Epithelial cell of esophagus (primary cell): Measurements from ENCODE around the gene PUS7.

Experiments used
- DNase-seq: peaks from one replicate; pipeline ENCODE4 v3.0.0; 2010; ENCODE audit warnings: low read depth
- H3K4me3 ChIP-seq: 2 replicates; pipeline ENCODE4 v1.5.1; 2011; ENCODE audit warnings: mild to moderate bottlenecking, low read length, control low read depth
- CTCF ChIP-seq: IDR thresholded peaks from 2 replicates; pipeline ENCODE4 v1.5.1; 2011; ENCODE audit warnings: low read depth, mild to moderate bottlenecking, low read length, control low read depth, inconsistent platforms; ENCODE audit not compliant: insufficient read depth; ENCODE audit errors: missing control alignments

Gene PUS7

GRCh38 chr7:105496521-105496920, 25.6 kb downstream of the PUS7 start:
- H3K4me3 ChIP-seq: no peak overlapping the region
- TF ChIP-seq CTCF: no peak
- peak; percentile 30 for DNase-seq

GRCh38 chr7:105493923-105494315, 28.2 kb downstream of the PUS7 start:
- peak; percentile 58 for DNase-seq
- no peak overlapping the region for H3K4me3 ChIP-seq
- no peak for TF ChIP-seq CTCF

GRCh38 chr7:105493196-105493922, 28.7 kb downstream of the PUS7 start:
- TF ChIP-seq CTCF: no peak
- no peak overlapping the region for H3K4me3 ChIP-seq
- no peak for DNase-seq

- peak; percentile 19 for DNase-seq
- TF ChIP-seq CTCF: no peak
- no peak overlapping the region for H3K4me3 ChIP-seq
Observed at GRCh38 chr7:105489409-105489808, 32.7 kb downstream of the PUS7 start.

- no peak overlapping the region for H3K4me3 ChIP-seq
- peak; percentile 55 for TF ChIP-seq CTCF
- DNase-seq: peak; percentile 75
Observed at GRCh38 chr7:105487579-105488571, 34.2 kb downstream of the PUS7 start.

- DNase-seq: no peak
- no peak for TF ChIP-seq CTCF
- H3K4me3 ChIP-seq: no peak overlapping the region
Observed at GRCh38 chr7:105480931-105481330, 41.1 kb downstream of the PUS7 start.
